HG03469 (cell line): ENCODE results near the gene TSPAN31.
"Not testable (repeated sequence)": the region's sequence is repeated elsewhere in the genome, so short reads cannot be mapped to it uniquely, and the experiment has no call there.

ENCODE experiments used
- ATAC-seq: cut with Tn5 transposase; IDR thresholded peaks from one replicate; pipeline ENCODE4 v1.9.1; 2021; ENCODE audit warnings: mild to moderate bottlenecking, moderate library complexity, moderate number of reproducible peaks; ENCODE audit not compliant: unreplicated experiment

TSPAN31 gene

DNA sequence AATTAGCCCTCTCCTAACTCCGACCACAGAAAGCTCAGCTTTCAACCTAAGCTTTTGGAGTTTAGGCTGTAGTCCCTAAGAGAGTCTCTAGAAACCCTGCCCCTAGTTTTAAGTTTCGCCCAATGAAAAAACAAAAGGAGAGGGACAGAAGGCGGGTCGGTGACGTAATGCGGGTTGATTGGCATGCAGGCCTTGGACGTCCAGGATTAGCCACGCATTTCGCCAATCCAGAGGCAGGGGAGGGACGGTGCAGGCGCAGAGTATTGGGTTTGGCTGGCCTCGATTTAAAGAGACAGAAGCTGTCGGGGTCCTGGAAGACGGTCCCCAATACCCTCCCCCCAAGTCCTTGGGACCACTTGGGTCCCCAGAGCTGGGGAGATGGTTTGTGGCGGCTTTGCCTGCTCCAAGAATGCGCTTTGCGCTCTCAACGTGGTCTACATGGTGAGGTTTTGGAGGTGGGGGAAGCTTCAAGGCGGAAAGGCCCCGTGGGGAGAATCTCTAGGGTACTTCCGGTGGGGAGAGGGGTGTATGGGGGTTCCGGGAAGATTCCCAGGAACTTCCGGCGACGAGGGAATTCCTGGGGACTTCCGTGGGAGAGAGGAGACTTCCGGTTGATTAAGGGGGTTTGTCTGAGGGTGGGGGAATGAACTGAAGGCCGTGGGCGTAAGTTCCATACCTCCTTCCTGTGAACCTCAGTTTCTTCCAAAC lies at the start of gene TSPAN31:
Gene TSPAN31 (plus strand): TSS at position 263 of the 708 bp plus-strand sequence. CDS start 116 bp downstream, at position 379.
- peak; percentile 38 for ATAC-seq

GRCh38 chr12:57695770-57696432 lies 48.9 kb upstream of the TSPAN31 start:
- no peak for ATAC-seq

GRCh38 chr12:57697076-57697475 lies 47.8 kb upstream of the TSPAN31 start:
- no peak for ATAC-seq

DNA sequence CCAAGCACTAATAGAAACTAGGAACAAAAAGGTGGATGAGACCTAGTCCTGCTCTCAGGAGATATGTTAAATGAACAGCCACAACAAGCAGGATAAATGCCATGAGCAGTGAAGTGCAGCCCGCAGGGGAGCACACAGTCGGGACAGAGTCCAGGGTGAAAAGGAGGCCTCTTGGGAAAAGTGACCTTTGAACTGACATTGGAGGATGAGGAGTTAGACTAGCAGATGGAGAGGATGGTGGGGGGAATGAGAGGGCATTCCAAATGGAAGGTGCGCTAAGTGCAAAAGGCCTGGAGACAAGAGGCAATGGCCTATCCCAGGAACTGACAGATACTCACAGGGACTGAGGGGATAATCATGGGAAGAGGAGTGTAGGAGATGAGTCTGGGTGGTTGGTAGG lies 46.4 kb upstream of the TSPAN31 start:
- no peak for ATAC-seq

- ATAC-seq = no peak
Measured at GRCh38 chr12:57700317-57700716, 44.5 kb upstream of the TSPAN31 start.

GRCh38 chr12:57707250-57707649 lies 37.6 kb upstream of the TSPAN31 start:
- no peak for ATAC-seq

GRCh38 chr12:57708296-57708695 lies 36.5 kb upstream of the TSPAN31 start:
- ATAC-seq = no peak

DNA sequence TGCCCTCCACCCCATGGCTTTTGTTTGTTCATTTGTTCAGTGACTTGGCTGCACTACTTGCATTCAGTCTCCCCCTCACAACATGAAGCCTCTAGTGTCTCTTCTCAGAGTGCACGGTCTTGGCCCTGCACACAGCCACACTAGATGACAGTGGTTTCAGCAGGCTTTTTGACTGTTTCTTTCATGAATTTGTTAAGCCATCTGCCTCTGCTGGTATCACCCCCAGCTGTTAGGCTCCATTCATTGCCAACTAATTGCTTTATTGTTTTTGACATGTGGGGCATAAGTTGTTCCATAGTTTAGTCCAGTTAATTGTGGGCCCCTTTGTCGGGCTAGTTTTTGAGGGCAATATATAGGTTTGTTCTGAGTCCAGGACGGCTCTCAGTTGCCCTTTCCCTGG lies 32.1 kb upstream of the TSPAN31 start:
- no peak for ATAC-seq

GRCh38 chr12:57713209-57713608 lies 31.6 kb upstream of the TSPAN31 start:
- ATAC-seq = no peak

DNA sequence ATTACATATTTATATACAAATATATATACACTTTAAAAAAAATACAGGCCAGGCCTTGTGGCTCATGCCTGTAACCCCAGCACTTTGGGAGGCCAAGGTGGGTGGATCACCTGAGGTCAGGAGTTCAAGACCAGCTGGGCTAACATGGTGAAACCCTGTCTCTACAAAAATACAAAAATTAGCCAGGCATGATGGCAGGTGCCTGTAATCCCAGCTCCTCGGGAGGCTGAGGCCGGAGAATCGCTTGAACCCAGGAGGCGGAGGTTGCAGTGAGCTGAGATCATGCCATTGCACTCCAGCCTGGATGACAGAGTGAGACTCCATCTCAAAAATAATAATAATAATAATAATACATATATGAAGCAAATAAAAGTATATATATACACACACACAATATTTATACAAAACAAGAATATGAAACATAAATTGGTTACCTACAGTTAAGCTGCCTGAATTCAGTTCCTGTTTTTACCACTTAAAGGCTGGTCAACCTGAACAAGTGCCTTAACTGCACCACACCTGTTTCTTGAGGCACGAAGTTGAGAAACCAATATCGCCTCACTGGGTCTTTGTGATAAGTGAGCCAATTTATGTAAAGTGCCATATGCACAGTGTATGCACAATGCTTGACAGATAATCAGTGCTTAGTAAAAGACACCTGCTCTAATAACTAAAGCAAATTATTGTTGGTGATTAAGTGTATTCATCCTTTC lies 29.6 kb upstream of the TSPAN31 start:
- ATAC-seq = not testable (repeated sequence)

DNA sequence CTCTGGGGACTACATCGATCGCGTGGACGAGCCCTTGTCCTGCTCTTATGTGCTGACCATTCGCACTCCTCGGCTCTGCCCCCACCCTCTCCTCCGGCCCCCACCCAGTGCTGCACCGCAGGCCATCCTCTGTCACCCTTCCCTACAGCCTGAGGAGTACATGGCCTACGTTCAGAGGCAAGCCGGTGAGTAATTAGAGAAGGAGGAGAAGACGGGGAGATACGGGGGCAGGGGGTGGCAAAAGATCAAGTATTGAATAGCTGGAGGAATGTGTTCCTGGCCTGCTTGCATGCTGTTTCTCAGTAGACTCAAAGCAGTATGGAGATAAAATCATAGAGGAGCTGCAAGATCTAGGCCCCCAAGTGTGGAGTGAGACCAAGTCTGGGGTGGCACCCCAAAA lies 29.1 kb upstream of the TSPAN31 start:
- no peak for ATAC-seq

GRCh38 chr12:57716305-57716704 lies 28.5 kb upstream of the TSPAN31 start:
- ATAC-seq = no peak

DNA sequence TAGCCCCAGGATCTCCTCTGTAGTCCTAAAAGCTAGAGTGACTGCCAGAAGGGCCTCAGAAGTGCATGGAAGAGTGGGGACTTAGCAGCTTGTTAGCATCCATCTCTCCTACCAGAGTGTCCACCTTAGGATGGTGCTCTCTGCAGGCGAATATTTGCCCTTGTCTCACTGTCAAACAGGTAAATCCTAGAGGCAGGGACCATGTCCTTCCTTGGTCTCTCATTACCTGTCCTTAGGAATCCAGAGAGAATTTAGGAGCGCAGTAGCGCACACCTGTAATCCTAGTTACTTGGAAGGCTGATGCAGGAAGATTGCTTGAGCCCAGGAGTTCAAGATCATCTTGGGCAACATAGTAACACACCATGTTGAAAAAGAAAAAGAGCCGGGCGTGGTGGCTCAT lies 27.7 kb upstream of the TSPAN31 start:
- ATAC-seq = no peak

DNA sequence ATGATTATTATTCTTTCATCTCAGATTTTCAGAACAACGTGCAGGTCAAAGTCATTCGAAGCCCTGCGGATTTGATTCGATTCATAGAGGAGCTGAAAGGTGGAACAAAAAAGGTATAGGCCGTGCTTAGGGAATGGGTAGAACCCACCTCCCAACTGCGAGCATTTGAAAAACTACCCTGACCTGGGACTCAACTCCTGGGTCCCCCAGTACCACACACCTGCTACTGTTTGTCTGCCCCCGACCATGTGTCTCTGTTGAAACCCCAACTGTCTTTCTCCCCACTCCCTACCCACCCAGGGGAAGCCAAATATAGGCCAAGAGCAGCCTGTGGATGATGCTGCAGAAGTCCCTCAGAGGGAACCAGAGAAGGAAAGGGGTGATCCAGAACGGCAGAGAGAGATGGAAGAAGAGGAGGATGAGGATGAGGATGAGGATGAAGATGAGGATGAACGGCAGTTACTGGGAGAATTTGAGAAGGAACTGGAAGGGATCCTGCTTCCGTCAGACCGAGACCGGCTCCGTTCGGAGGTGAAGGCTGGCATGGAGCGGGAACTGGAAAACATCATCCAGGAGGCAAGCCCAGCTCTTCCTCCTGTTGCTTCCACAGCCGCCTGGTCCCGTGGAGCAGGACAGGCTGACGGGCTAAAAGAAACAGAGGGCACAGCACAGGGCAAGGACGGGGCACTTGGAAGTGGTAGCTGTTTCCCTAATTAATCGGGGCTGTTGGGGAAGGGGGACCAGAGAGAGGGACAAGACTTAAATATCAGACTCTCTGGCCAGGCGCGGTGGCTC lies 26.8 kb upstream of the TSPAN31 start:
- ATAC-seq = no peak

DNA sequence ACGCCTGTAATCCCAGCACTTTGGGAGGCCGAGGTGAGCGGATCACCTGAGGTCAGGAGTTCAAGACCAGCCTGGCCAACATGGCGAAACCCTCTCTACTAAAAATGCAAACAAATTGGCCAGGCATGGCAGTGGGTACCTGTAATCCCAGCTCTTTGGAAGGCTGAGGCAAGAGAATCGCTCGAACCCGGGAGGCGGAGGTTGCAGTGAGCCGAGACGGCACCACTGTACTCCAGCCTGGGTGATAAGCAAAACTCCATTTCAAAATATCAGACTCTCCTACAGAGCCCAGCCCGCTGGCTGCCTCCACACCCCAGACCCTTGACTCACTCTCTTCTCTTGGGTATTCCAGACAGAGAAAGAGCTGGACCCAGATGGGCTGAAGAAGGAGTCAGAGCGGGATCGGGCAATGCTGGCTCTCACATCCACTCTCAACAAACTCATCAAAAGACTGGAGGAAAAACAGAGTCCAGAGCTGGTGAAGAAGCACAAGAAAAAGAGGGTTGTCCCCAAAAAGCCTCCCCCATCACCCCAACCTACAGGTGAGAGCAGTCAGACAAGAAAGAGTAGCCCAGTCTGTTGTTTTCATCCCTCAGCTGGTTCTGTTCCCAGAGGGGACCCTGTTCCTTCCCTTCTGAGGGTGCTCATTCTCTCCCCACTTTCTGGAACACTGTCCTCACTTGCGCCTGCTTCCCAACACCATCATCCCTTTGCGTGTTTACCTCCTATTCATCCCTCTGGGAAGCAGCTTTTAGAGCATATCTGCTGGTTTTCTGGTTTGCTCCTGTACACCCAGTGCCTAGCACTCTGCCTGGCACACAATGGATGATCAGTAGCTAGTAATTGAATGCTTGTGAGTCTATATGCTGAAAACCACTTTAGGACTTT lies 26.0 kb upstream of the TSPAN31 start:
- ATAC-seq = no peak

DNA sequence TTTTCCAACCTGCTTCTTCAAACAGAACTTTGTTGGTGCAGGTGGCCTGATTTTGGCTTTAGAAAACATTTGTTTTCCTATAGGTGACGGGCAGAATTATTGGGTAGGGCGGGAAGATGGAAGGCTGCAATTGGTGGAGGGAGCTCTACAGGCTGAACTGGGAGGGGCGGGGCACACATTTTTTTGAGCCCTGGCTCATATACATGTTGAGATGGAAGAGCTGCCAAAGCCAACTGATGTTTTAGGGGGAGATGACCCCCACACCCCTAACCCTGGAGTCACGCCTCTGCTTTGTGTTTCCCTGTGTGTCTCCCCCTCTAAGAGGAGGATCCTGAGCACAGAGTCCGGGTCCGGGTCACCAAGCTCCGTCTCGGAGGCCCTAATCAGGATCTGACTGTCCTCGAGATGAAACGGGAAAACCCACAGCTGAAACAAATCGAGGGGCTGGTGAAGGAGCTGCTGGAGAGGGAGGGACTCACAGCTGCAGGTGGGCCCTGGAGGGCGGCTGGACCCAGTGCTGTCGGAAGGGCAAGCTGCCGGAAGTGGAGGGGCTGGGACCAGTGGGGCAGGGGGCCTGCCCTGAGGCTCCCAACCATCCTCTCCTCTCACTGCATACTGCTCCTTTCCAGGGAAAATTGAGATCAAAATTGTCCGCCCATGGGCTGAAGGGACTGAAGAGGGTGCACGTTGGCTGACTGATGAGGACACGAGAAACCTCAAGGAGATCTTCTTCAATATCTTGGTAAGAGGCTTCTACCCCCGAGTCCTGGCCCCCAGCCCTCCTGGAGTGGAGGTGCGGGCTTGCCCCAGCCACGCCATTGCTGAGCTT lies 24.8 kb upstream of the TSPAN31 start:
- ATAC-seq = no peak

DNA sequence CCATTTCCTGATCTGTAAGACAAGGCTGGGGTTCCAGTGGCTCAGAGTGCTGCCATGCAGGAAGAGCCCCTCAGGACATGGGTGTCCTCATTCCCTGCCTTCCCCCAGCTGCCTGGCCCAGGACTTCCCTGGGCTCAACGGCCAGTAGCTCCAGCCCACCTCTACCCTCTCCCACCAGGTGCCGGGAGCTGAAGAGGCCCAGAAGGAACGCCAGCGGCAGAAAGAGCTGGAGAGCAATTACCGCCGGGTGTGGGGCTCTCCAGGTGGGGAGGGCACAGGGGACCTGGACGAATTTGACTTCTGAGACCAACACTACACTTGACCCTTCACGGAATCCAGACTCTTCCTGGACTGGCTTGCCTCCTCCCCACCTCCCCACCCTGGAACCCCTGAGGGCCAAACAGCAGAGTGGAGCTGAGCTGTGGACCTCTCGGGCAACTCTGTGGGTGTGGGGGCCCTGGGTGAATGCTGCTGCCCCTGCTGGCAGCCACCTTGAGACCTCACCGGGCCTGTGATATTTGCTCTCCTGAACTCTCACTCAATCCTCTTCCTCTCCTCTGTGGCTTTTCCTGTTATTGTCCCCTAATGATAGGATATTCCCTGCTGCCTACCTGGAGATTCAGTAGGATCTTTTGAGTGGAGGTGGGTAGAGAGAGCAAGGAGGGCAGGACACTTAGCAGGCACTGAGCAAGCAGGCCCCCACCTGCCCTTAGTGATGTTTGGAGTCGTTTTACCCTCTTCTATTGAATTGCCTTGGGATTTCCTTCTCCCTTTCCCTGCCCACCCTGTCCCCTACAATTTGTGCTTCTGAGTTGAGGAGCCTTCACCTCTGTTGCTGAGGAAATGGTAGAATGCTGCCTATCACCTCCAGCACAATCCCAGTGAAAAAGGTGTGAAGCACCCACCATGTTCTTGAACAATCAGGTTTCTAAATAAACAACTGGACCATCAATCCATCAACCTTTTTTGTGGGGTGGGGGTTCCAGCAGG lies 23.9 kb upstream of the TSPAN31 start:
- no peak for ATAC-seq
